Heart left ventricle (tissue), 13 donors: ENCODE results near the gene TEKT2.

Experiments used
- POLR2A ChIP-seq, 2 donors: fragments of 450-650 bp; IDR thresholded peaks; one replicate each; pipeline ENCODE4 v1.6.1; 2017; ENCODE audit warnings: antibody characterized with exemption in 2 of 2, mild to moderate bottlenecking in 2 of 2, moderate library complexity in 2 of 2
- TF ChIP-seq, protein P1 (sequence below), 12 donors: fragments of 200-600 bp; sonication (generic) in 4 of 12; IDR thresholded peaks; one replicate each; pipeline versions ENCODE4 v1.5.0 to v1.8.0; 2018 to 2022; ENCODE audit warnings: antibody characterized with exemption in 12 of 12, mild to moderate bottlenecking in 5 of 12
- donor health status: ischemic (EF 13 %, LVEDD 7.1; RV severe dilation, severe dysfunction).
- donor health status: DM: no; HTN: yes; CAD: no.
- donor health status: DM: no; HTN: no; CAD: no.
- donor health status: ischemic (EF 25% LVEDD 6.9; RV normal size, moderate dysfunction).
- donor health status: ischemic (EF 25% LVEDD 5.7; RV mildly dilated, moderate dysfunction).
- donor health status: ischemic (EF 35%, LVEDD 5.7; RV mildly dilated, moderate dysfunction).
- donor health status: nonischemic (EF 11% LVEDD 7.7; RV severe dilation, severe dysfunction).
- donor health status: DM: yes; HTN: yes; CAD: no.
- donor health status: PGD.
- donor health status: ischemic (EF 29% LVEDD 5.4; RV normal size, mild dysfunction).
- donor health status: nonischemic (EF 23%, LVEDD 6.1; RV moderate dilation, normal function).

DNA sequence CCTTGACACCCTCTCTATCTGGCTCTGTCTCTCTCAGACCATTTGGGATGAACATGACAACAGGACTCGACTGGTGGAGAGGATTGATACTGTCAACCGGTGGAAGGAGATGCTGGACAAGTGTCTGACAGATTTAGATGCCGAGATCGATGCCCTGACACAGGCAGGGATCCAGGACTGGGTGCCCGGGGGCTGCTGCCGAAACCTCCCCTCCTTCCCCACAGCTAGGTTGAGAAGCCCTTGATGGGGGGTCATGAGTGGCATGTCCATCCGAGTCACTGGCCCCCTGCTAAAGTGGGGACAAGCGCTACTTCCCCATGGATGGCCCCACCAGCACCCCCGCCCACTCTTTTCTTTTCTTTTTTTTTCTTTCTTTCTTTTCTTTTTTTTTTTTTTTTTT is 1.2 kb downstream of the TEKT2 start:
- no peak for TF ChIP-seq POLR2A (IDR thresholded peaks at IDR 0.05)
- TF ChIP-seq, protein P1, sequence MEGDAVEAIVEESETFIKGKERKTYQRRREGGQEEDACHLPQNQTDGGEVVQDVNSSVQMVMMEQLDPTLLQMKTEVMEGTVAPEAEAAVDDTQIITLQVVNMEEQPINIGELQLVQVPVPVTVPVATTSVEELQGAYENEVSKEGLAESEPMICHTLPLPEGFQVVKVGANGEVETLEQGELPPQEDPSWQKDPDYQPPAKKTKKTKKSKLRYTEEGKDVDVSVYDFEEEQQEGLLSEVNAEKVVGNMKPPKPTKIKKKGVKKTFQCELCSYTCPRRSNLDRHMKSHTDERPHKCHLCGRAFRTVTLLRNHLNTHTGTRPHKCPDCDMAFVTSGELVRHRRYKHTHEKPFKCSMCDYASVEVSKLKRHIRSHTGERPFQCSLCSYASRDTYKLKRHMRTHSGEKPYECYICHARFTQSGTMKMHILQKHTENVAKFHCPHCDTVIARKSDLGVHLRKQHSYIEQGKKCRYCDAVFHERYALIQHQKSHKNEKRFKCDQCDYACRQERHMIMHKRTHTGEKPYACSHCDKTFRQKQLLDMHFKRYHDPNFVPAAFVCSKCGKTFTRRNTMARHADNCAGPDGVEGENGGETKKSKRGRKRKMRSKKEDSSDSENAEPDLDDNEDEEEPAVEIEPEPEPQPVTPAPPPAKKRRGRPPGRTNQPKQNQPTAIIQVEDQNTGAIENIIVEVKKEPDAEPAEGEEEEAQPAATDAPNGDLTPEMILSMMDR (IDR thresholded peaks at IDR 0.05), result no peak
